Osteocyte (in vitro differentiated cells): Measurements from ENCODE around the gene HEXIM1. TPM values are rescaled to one million over a fixed set of nuclear protein-coding genes. Genes with fewer than 3 reads are reported as not detected.

ENCODE experiments used
- DNase-seq: peaks from one replicate; pipeline ENCODE4 v3.0.0; 2021; ENCODE audit warnings: mixed read lengths; ENCODE audit not compliant: unreplicated experiment; ENCODE audit errors: extremely low spot score
- H3K27ac Mint-ChIP-seq: one replicate; pipeline ENCODE4 v1.8.0; 2021; ENCODE audit warnings: mild to moderate bottlenecking, mixed read lengths; ENCODE audit not compliant: unreplicated experiment
- H3K27me3 Mint-ChIP-seq: one replicate; pipeline ENCODE4 v1.8.0; 2021; ENCODE audit warnings: mixed read lengths; ENCODE audit not compliant: unreplicated experiment
- H3K36me3 Mint-ChIP-seq: one replicate; pipeline ENCODE4 v1.8.0; 2021; ENCODE audit warnings: mixed read lengths; ENCODE audit not compliant: unreplicated experiment
- H3K4me1 Mint-ChIP-seq: one replicate; pipeline ENCODE4 v1.8.0; 2021; ENCODE audit warnings: mixed read lengths; ENCODE audit not compliant: unreplicated experiment
- H3K4me3 Mint-ChIP-seq: one replicate; pipeline ENCODE4 v1.8.0; 2021; ENCODE audit warnings: mild to moderate bottlenecking, moderate library complexity, mixed read lengths; ENCODE audit not compliant: unreplicated experiment
- H3K9me3 Mint-ChIP-seq: one replicate; pipeline ENCODE4 v1.8.0; 2021; ENCODE audit warnings: mixed read lengths; ENCODE audit not compliant: unreplicated experiment
- CTCF ChIP-seq: fragments of 200-600 bp; sonication (generic); IDR thresholded peaks from 2 replicates; pipeline ENCODE4 v1.5.0; 2021; ENCODE audit warnings: antibody characterized with exemption, mild to moderate bottlenecking, moderate library complexity
- total RNA-seq: library from RNA; stranded (reverse); gene quantifications from 2 replicates; pipeline ENCODE4 v1.2.1, GENCODE V29; 2021

Gene HEXIM1
- total RNA-seq, 1 donor from 2014 or later = 44.5 TPM

- Mint-ChIP-seq H3K27me3 (no peaks in the 10 kb centered on the region), H3K9me3 (no peaks in the 10 kb centered on the region), H3K4me1 (no peaks in the 10 kb centered on the region), H3K4me3 (no peak overlapping the region), H3K36me3 (no peaks in the 10 kb centered on the region), H3K27ac (no peak overlapping the region)
- TF ChIP-seq CTCF = no peak
- DNase-seq = no peak
Observed at GRCh38 chr17:45184144-45184543, 35.9 kb downstream of the HEXIM1 start.

GRCh38 chr17:45186801-45187354 lies 38.6 kb downstream of the HEXIM1 start:
- Mint-ChIP-seq H3K36me3 (no peaks in the 10 kb centered on the region), H3K27ac (no peak overlapping the region), H3K4me1 (no peaks in the 10 kb centered on the region)

GRCh38 chr17:45189009-45189408 lies 40.7 kb downstream of the HEXIM1 start:
- Mint-ChIP-seq H3K4me1 (no peaks in the 10 kb centered on the region), H3K27ac (no peak overlapping the region), H3K9me3 (no peaks in the 10 kb centered on the region), H3K36me3 (no peaks in the 10 kb centered on the region), H3K4me3 (no peak overlapping the region), H3K27me3 (no peaks in the 10 kb centered on the region)
- no peak for TF ChIP-seq CTCF
- no peak for DNase-seq

More at GRCh38 chr17:45186801-45187354, 38.6 kb downstream of the HEXIM1 start:
- no peaks in the 10 kb centered on the region for H3K27me3 Mint-ChIP-seq
- no peak for TF ChIP-seq CTCF
- DNase-seq = no peak
- no peaks in the 10 kb centered on the region for H3K9me3 Mint-ChIP-seq
- no peak overlapping the region for H3K4me3 Mint-ChIP-seq

GRCh38 chr17:45190503-45191255 lies 42.4 kb downstream of the HEXIM1 start:
- Mint-ChIP-seq H3K4me1 (no peaks in the 10 kb centered on the region), H3K27ac (no peak overlapping the region), H3K27me3 (no peaks in the 10 kb centered on the region), H3K36me3 (no peaks in the 10 kb centered on the region), H3K9me3 (no peaks in the 10 kb centered on the region), H3K4me3 (no peak overlapping the region)
- TF ChIP-seq CTCF = no peak
- no peak for DNase-seq

- no peaks in the 10 kb centered on the region for H3K36me3 Mint-ChIP-seq
- no peak for DNase-seq
Observed at GRCh38 chr17:45195424-45195823, 47.1 kb downstream of the HEXIM1 start.

More at GRCh38 chr17:45195424-45195823, 47.1 kb downstream of the HEXIM1 start:
- Mint-ChIP-seq H3K4me3 (no peak overlapping the region), H3K27me3 (no peaks in the 10 kb centered on the region), H3K27ac (no peak overlapping the region), H3K9me3 (no peaks in the 10 kb centered on the region), H3K4me1 (peaks cover 9% of the 10 kb centered on the region)
- TF ChIP-seq CTCF = no peak
